NCI-H82 treated with DMSO at 0.1 percent for 48 hours (cell line): Measurements from ENCODE around the gene AGBL4.

Experiments
- DNase-seq: peaks from one replicate; lab custom pipeline; 2025; ENCODE audit not compliant: unreplicated experiment; lab: John Stamatoyannopoulos, UW

Gene AGBL4

DNA sequence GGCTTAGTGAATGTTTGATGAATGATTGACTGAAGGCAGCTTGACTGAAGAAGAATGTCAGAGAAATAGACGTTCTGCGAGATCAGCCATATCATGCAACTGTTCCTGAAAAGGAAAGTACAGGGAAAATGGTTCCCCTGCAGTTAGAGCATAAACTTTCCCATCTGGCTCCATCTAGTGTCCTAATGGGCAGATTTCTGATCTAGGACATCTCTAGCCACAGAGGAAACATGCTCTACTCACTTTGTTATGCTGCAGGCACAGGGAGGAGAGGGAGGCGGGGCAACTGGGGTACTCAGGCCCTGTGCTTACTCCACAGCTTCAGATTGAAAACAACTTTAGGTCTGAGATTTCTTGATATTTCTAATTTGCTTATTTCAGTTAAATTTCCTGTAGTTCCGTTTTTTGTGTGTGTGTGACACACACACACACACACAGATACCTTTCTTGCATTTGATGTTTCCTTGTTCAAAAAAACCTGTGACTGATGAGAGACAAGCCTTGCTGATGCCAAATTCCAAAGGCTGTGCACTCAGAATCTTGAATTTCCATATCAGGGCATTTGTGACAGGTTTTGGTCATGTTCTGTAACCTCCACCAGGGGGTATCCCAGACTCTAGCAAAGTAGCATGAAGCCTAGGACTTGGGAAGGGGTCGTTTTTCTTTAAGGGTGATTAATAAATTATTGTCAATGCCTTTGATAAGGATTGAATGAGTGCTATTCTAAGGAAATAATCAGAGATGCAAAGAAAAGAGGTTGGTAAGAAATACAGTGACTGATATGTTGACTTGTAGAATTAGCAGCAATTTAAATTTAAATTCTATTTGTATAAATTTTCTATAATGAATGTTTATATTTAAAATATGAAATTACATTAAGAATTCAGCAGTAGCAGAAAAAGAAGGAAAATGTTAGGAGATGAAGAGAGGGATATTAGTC lies 1107.4 kb downstream of the AGBL4 start:
- peak; percentile 79 for DNase-seq

DNA sequence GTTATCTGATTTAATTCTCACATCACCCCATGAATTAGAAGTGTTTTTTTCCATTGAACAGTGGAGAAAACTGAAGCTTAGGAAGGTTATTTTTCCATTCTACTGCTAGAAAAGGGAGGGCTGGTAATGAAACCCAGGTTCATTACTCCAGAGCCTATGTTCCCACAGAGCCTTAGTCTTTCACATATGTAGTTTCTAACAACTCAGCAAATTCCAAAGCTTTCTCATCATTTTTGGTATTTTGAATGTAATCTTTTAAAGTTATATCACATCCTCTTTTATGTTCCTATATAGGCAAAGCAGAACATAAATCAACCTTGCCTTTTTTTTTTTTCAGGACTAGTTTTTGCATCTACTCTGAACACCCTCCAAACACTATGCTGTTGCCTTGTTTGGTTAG lies 1115.1 kb downstream of the AGBL4 start:
- DNase-seq = no peak

DNA sequence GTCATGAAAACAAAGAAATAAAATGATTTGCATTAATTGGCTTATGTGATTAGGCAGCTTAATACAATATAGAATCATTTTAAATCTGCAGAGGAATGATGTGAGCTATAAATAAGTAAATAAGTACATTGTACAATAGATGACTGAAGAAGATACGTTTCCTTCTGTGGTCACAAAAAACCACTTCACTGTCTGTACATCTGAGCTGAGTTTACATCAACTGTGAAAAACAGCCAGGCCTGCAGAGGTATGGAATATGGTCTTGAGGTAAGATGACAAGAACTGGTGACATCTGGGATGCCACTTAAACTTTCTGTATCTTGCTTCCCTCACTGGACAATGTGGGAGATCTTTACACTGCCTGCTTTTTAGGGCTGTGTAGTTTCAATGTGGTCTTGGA lies 1117.0 kb downstream of the AGBL4 start:
- DNase-seq = no peak

DNA sequence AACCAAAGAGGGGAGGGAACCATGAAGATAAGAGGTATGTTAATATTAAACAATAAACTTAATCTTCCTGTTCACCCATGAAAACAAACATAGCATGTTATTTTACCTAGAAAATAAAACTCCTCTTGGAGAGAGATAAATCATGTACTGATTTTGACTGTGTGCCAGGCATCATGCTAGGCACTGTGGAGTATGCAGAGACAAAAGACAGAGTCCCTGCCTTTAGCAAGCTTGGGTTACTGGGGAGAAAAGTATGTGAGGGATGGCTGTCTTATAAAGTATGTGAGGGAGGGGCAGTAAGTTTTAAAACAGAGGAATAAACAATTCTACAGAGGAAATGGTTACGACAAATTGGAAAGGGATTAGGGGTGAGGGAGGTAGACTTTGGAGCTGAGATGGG lies 1117.6 kb downstream of the AGBL4 start:
- DNase-seq = no peak

DNA sequence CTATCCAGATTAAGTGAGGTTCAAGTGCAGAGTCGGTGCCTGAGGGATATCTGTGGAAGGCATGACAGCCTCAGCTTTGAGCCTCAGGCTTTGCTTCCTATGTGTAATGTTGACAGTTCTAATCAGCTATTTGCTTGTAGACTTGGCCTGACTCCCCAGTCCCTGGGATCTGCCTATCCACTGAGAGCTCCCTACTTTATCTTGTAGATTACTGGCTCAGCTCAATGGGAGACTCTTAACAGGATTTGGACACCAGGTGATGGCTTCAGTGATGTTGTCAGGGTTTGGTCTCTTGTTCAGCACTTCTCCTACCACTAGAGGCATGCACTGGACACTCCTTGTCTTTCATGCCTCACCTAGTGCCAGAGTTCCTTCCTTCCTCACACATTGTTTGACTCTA lies 1120.5 kb downstream of the AGBL4 start:
- no peak for DNase-seq

DNA sequence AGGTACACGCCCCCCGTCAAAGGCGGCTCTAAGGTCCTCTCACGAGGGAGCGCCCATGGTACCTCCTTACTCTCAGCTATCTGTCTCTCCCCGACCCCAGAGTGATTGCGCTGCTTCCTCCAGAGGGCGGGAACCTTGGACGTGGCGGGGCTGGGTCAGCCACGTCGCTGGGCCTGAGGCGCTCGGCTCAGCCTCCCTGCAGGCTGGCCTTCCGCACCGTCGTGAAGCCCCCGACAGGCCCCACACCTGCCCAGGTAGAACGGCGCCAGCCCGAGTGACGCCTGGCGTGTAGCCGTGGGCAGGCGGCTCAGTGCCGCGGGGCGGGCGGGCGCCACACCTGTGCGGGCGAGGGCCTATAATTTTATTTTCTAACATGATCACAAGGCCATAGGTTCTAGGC lies 1124.9 kb downstream of the AGBL4 start:
- no peak for DNase-seq

DNA sequence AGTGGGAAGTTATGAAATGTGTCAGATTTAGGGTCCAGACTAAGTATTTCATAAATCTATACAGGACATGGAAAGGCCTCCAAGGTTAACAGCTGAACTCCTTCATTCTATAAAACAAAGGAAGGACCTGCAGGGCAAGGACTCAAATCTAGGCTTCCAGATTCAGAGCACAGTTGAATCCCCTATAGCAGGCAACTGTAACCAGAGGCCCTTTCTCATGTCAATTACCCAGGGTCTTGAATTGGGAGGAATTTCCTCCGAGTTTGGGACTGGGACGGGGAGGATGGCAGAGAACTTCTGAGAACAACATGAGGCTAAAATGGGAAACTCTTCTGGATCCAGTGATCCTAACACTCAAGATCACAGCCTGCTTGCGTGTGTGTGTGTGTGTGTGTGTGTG lies 1134.1 kb downstream of the AGBL4 start:
- DNase-seq = no peak

DNA sequence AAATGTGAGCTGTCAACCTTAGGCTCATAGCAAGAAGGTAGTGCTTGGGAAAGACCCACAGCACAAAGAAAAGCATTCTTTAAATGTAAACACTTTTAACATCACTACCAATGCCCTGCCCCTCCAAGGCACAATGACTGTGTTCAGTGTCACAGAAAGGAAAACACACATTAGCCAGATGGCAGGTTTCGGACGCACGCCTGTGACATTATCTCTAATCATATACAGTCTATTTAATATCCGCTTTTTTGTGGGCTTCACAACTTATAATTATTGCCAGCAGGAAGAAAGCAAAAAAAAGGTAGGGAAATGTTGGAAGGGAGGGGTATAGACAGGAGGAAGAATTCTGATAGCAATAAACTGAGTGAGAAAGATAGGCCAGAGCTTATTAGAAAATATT lies 1134.7 kb downstream of the AGBL4 start:
- no peak for DNase-seq

DNA sequence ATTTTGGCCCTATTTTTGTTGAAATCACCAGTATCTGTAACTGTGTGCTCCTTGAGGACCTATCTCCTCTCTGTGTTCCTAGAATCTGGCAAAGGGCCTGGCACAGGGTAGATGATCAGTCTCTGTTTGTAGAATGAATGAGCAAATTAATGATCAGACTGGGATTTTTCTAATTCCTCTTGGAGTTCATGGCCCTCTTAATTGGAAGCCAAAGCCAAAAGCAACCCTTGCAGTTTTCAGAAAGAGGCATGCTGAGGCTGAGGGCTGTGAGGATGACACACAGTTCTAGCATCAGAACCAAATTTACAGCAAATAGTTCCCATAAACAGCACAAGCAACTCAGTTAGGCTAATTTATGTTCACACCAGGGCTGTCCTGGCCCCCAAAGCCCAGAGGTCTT lies 1136.0 kb downstream of the AGBL4 start:
- no peak for DNase-seq

DNA sequence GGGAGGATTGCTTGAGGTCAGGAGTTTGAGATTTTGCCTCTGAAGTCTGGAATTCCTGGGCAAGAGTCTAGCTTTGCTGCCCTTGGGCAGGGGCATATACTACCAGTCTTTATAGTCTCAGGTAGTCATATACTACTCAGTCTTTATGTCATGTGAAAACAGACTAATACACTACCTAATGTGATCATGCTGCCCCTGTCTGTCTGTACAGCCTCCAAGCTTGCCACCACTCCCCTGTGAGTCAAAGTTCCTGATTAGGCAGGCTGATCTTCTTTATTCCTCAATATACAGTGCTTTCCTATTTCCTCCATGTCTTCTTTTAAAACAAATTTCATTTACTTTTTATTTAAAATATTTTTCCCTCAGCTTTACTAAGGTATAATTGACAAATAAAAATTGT lies 1141.7 kb downstream of the AGBL4 start:
- no peak for DNase-seq

DNA sequence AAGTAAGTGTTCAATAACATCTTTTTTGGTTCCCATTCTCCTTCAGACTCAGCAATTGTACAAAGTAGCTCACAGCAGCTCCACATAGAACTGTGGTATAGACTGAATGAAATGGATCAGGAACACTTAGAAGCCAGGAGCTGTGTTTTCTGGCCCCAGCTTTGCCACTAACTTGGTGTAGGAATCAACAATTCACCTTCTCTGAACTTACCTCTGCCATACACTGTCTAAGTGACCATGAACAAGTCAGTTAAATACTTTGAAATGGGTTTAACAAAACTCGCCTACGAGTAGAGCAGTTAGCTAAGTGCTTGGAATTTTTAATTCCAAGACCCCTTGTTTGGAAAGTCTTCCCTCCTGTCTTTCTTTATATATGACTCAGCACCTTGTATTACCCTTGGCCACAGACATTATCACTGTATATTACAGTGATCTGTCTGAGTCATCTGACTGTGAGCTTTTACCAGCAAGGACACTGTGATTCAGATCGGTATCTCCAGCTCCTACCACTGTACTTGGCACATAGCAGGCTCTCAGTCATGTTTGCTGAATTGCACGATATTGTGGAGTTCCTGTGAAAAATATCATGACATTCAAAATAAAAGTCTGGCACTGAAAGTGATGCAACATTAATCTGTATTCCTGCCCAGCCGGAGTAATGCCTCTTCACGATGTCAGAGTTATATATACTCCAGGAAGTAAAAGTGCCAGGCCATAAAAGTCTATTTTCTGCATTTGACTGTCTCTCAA lies 1145.4 kb downstream of the AGBL4 start:
- DNase-seq = no peak

DNA sequence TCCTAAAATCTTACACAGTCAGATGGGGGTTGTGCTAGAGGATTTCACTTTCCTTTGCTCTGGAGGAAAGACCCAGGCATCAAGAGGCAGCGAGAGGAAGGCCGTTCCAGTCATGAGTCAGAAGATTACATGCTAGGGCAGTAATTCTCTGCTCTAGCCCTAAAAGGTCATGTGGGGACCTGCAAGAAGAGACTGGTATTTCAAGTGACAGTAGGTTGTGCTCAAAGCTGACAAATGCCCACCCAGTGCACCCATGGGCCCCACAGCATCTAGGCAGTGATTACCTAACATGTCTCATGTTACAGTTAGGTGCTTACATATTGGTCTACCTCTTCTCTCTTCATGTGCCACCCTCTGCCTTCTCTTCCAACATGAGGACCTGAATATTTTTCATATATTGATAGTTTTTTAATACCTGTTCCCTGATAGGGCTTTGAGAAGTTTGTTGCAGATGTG lies 1147.4 kb downstream of the AGBL4 start:
- peak; percentile 24 for DNase-seq

DNA sequence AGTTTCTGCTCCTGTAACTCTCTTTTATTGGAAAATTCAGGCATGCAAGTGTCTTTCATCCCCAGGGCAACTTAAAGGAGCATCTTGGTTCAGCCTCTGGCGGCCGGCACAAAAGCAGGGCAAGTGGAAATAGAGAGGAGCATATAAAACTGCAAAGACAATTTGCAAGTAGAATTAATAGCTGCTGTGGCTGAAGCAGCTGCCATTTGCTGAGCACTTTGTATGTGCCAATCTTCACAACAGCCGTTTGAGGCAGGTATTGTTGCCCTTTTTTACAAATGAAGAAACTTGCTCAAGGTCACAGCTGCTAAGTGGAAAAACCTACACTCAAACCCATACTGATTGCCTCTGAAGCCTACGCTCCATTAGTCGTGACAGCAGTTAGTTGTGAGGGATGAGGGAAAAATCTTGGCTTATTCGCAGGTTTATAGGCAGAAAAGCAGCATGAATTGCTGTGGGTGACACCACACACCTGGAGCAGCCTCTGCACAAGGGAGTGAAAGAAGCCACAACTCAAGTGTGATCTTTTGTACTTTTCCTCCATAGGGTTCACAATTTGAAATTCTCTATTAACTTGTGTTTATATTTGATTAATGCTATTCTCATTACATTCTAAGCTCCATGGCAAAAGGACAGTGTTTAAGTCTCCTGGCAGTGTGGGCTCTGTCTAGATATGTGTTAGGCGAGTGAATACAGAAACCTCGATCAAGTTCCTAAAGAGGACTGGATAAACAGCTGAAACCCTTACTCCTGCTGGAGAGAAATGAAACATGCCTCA lies 1148.0 kb downstream of the AGBL4 start:
- DNase-seq = no peak

DNA sequence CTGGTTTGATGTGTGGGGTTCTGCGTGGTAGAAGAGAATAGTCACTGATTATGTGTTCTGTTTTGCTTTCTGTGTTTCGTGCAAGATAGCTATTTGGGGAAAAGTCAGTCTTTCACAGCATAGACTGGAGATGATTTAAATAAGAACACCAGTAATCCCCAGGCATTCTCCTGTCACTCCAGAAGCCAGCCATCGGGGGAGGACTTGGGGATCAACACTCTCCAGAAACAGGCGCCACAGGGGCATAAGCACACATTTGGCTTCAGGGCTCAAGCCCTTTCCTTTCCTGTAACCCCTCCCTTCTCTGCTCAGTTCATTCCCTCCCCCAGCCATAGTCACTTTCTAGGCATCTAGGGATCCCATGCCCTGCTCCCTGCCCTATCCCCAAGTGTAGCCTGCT lies 1149.8 kb downstream of the AGBL4 start:
- no peak for DNase-seq

DNA sequence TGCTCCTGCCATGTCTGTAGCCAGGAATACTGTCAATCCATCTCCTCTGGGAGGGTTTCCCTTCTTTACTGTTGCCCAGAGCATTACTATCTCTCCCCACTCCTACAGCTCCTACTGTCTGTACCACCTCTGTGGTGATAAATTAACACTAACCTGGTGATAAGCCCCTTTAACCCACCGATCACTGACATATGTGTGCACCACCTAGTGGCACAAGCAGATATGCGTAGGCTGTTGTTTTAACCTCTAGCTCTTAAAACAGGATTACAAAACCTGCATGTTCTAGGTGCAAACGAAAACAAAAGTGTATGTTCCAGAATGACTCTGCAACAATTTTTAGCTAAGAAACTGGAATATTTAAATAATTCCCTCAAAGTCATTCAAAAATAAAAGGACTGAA lies 1153.2 kb downstream of the AGBL4 start:
- DNase-seq = peak; percentile 75

DNA sequence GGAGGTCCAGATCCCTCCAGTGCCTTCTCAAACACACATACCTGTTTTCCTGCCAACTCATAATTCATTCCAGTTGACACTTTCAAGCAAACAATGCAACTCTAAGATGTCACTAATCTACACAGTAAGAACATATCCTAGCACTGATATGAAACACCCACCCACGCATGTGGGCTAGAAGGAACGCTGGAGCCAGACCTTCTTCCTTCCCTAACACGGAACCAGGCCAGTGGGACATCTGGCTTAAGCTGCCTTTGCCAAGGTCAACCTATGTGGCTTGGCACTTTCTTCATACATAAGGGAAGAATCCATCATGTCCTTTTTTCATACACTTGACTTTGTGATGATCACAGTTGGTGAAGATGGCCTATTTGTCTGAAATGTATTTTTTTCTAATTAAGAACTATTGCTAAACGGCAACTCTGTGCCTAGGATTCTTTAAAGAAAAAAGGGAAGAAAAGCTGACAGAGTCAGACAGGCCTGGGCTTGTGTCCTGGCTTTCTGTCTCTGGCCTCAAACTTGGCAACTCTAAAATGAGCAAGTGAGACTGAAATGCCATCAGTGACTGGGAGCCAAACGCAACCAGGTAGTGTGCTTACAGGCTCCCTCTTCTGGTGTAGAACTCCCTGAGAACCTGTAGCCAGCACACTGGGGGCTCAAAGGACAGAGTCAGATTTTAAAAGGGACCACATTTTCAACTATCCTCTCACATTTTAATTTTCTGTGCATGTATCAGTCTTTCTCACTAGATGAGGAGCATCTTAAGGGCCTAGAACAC lies 1154.4 kb downstream of the AGBL4 start:
- no peak for DNase-seq

DNA sequence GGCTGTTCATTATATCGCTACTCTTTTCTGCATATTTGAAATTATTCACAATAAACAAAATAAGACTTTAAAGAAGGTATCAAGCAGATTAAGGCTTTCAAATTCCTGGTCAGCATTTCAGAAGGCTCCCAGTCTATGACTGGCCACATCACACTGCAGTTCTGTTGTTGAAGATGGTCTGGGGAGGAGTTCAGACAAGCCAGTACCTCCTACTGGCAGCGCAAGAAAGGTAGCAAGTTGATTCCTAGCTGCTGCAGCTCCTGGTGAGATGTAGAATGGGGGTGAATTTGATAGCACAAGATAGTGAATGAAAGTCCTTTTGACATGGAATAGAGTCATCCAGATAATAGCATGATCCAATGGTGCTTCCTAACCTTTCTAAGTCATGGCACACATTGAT lies 1158.8 kb downstream of the AGBL4 start:
- DNase-seq = no peak

DNA sequence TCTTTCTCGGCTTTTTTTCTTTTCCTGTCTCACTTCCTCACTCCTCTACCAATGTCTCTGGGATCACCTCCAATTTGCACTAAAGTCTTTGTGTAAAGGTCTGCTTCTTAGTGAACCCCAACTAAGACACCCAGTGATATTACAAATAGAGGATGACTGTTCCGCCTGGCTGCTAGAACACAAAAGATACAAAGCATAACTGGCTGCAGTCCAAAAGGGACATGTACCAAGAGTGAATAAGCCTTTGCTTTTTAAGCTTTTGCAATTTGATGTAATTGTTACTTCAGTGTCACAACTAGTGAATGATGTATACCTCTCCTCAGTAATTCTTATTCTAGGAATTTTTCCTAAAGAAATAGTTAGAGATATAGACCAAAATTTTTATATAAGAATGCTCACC lies 1164.3 kb downstream of the AGBL4 start:
- no peak for DNase-seq

DNA sequence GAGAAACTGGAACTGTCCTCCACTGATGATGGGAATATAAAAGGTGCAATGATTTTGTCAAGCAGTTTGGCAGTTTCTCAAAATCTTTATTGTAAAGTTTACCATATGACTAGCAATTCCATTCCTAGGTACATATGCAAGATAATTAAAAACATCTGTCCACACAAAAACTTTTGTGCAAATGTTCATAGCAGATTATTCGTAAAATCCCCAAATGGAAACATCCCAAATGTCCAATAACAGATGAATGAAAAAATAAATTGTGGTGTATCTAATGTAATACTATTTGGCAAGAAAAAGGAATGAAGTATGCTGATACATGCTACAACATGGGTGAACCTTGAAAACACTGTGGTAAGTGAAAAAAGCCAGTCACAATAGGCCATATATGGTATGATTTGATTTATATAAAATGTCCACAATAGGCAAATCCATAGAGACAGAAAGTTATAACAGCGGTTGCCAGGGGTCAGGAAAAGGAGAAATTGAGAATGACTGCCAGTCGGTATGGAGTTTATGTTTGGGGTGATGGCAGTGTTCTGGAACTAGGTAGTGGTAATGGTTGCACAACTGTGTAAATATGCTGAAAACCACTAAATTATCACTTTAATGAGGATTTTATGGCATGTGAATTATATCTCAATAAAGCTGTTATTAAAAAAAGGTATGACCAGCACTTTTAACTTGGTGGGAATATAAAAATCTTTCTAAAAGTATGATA lies 1165.4 kb downstream of the AGBL4 start:
- no peak for DNase-seq

DNA sequence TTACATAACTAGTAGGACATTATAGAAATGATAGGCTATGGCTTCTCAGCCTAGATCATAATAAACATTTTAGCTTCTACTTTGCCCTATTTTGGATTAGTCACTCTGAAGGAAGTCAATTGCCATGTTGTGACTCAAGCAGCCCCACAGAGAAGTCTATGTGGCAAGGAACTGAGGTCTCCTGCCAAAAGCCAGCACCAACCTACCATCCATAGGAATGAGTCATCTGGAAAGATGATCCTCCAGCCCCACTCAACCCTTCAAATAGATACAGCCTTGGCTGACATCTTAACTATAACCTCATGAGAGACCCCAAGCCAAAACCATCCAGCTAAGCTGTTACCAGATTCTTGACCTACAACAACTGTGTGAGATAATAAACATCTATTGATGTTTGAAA lies 1170.7 kb downstream of the AGBL4 start:
- no peak for DNase-seq
